H9 (cell line): Measurements from ENCODE around the gene ZNF230. TPM values are rescaled to one million over a fixed set of nuclear protein-coding genes. Genes with fewer than 3 reads are reported as not detected.

Source experiments
- DNase-seq: peaks from one replicate; pipeline ENCODE4 v3.0.0-alpha.2; 2017
- H2AFZ ChIP-seq: one replicate; pipeline ENCODE4 v1.6.1; 2013; ENCODE audit warnings: mild to moderate bottlenecking, low read length, control low read depth, moderate library complexity
- H2AK5ac ChIP-seq: 2 replicates; pipeline ENCODE4 v1.6.1; 2013; ENCODE audit warnings: low read length, control low read depth, mixed read lengths; ENCODE audit not compliant: insufficient read length
- H2BK120ac ChIP-seq: one replicate; pipeline ENCODE4 v1.6.1; 2013; ENCODE audit warnings: low read depth, mild to moderate bottlenecking, low read length, control low read depth, inconsistent platforms; ENCODE audit not compliant: poor library complexity, severe bottlenecking
- H2BK12ac ChIP-seq: 2 replicates; pipeline ENCODE4 v1.6.1; 2013; ENCODE audit warnings: low read length, control low read depth, mixed read lengths, low read depth; ENCODE audit not compliant: insufficient read length
- H2BK15ac ChIP-seq: 2 replicates; pipeline ENCODE4 v1.6.1; 2013; ENCODE audit warnings: low read depth, low read length, control low read depth
- H2BK20ac ChIP-seq: one replicate; pipeline ENCODE4 v1.6.1; 2013; ENCODE audit warnings: low read depth, mild to moderate bottlenecking, low read length, control low read depth, inconsistent platforms; ENCODE audit not compliant: poor library complexity, severe bottlenecking
- H2BK5ac ChIP-seq: 2 replicates; pipeline ENCODE4 v1.6.1; 2013; ENCODE audit warnings: low read length, control low read depth, mixed read lengths; ENCODE audit not compliant: insufficient read length
- H3K14ac ChIP-seq: 2 replicates; pipeline ENCODE4 v1.6.1; 2013; ENCODE audit warnings: low read length, control low read depth; ENCODE audit not compliant: insufficient read depth
- H3K18ac ChIP-seq: 2 replicates; pipeline ENCODE4 v1.6.1; 2013; ENCODE audit warnings: low read depth, mild to moderate bottlenecking, mixed read lengths, low read length, control low read depth; ENCODE audit not compliant: insufficient read length
- H3K23ac ChIP-seq: 2 replicates; pipeline ENCODE4 v1.6.1; 2013; ENCODE audit warnings: low read length, control low read depth, mixed read lengths, low read depth; ENCODE audit not compliant: insufficient read length
- H3K23me2 ChIP-seq: 2 replicates; pipeline ENCODE4 v1.6.1; 2013; ENCODE audit warnings: low read depth, mild to moderate bottlenecking, mixed read lengths, low read length, control low read depth; ENCODE audit not compliant: insufficient read length, poor library complexity, severe bottlenecking
- H3K27ac ChIP-seq: 2 replicates; pipeline ENCODE4 v1.5.1; 2013; ENCODE audit warnings: low read length, control low read depth, mixed read lengths, low read depth; ENCODE audit not compliant: insufficient read length
- H3K27me3 ChIP-seq: 2 replicates; pipeline ENCODE4 v1.6.1; 2013; ENCODE audit warnings: low read length, control low read depth, inconsistent platforms; ENCODE audit not compliant: insufficient read depth
- H3K4ac ChIP-seq: 2 replicates; pipeline ENCODE4 v1.6.1; 2013; ENCODE audit warnings: low read depth, mild to moderate bottlenecking, control low read depth, inconsistent platforms, low read length, moderate library complexity
- H3K4me1 ChIP-seq: 2 replicates; pipeline ENCODE4 v1.6.1; 2013; ENCODE audit warnings: low read length, control low read depth, inconsistent platforms; ENCODE audit not compliant: insufficient read depth
- H3K4me2 ChIP-seq: 2 replicates; pipeline ENCODE4 v1.6.1; 2013; ENCODE audit warnings: low read length, control low read depth, mixed read lengths; ENCODE audit not compliant: insufficient read length, insufficient read depth
- H3K56ac ChIP-seq: 2 replicates; pipeline ENCODE4 v1.6.1; 2013; ENCODE audit warnings: low read depth, mild to moderate bottlenecking, mixed read lengths, low read length, control low read depth; ENCODE audit not compliant: insufficient read length
- H3K79me1 ChIP-seq: 2 replicates; pipeline ENCODE4 v1.6.1; 2013; ENCODE audit warnings: low read depth, mild to moderate bottlenecking, moderate library complexity, low read length, control low read depth, inconsistent platforms; ENCODE audit not compliant: insufficient read depth, poor library complexity, severe bottlenecking
- H3K79me2 ChIP-seq: 2 replicates; pipeline ENCODE4 v1.6.1; 2013; ENCODE audit warnings: low read length, control low read depth, inconsistent platforms; ENCODE audit not compliant: insufficient read depth
- H3K9ac ChIP-seq: 2 replicates; pipeline ENCODE4 v1.6.1; 2013; ENCODE audit warnings: low read length, control low read depth, mixed read lengths; ENCODE audit not compliant: insufficient read length; ENCODE audit errors: extremely low read depth
- H3K9me3 ChIP-seq: one replicate; pipeline ENCODE4 v1.6.1; 2013; ENCODE audit warnings: low read depth, low read length, inconsistent platforms; ENCODE audit not compliant: control insufficient read depth
- H3T11ph ChIP-seq: one replicate; pipeline ENCODE4 v1.6.1; 2013; ENCODE audit warnings: mild to moderate bottlenecking, low read length, control low read depth, inconsistent platforms
- H4K20me1 ChIP-seq: one replicate; pipeline ENCODE4 v1.6.1; 2013; ENCODE audit not compliant: control insufficient read depth, insufficient read length, insufficient read depth
- H4K5ac ChIP-seq: 2 replicates; pipeline ENCODE4 v1.6.1; 2013; ENCODE audit warnings: low read depth, mild to moderate bottlenecking, mixed read lengths, low read length, control low read depth; ENCODE audit not compliant: insufficient read length
- H4K8ac ChIP-seq: replicated peaks from 2 replicates; pipeline ENCODE4 v1.6.1; 2013; ENCODE audit warnings: low read length, control low read depth, mixed read lengths, low read depth; ENCODE audit not compliant: insufficient read length
- H4K91ac ChIP-seq: 2 replicates; pipeline ENCODE4 v1.6.1; 2013; ENCODE audit warnings: low read depth, mild to moderate bottlenecking, moderate library complexity, mixed read lengths, low read length, control low read depth; ENCODE audit not compliant: insufficient read length
- H3K27ac Mint-ChIP-seq, 3 experiments: 2 replicates in 2 of 3; 3 replicates in 1 of 3; pipeline ENCODE4 v1.8.0; 2020 to 2021; ENCODE audit warnings: mixed read lengths in 3 of 3, mild to moderate bottlenecking in 1 of 3, moderate library complexity in 1 of 3
- H3K27me3 Mint-ChIP-seq: 2 replicates; pipeline ENCODE4 v1.8.0; 2021; ENCODE audit warnings: low read depth, mild to moderate bottlenecking, moderate library complexity, mixed read lengths
- H3K36me3 Mint-ChIP-seq, 3 experiments: 2 replicates in 2 of 3; 3 replicates in 1 of 3; pipeline ENCODE4 v1.8.0; 2020 to 2021; ENCODE audit warnings: low read depth in 3 of 3, mixed read lengths in 3 of 3; ENCODE audit not compliant: insufficient read depth in 1 of 3
- H3K4me1 Mint-ChIP-seq, 2 experiments: 2 replicates each; pipeline ENCODE4 v1.8.0; 2020; ENCODE audit warnings: mixed read lengths in 2 of 2
- H3K4me3 Mint-ChIP-seq, 2 experiments: 2 replicates in 1 of 2; 3 replicates in 1 of 2; pipeline ENCODE4 v1.8.0; 2020 to 2021; ENCODE audit warnings: mild to moderate bottlenecking in 2 of 2, mixed read lengths in 2 of 2, moderate library complexity in 1 of 2
- H3K9me3 Mint-ChIP-seq, 2 experiments: 2 replicates in 1 of 2; 3 replicates in 1 of 2; pipeline ENCODE4 v1.8.0; 2020; ENCODE audit warnings: mild to moderate bottlenecking in 2 of 2, mixed read lengths in 2 of 2, moderate library complexity in 1 of 2
- CTCF ChIP-seq: fragments of 200-600 bp; sonication (generic); conservative IDR thresholded peaks from 3 replicates; pipeline ENCODE4 v1.8.0; 2021; ENCODE audit warnings: antibody characterized with exemption, mild to moderate bottlenecking
- WGBS: extraction: QIAGEN DNeasy Blood & Tissue Kit; methylation state at CpG from one replicate; pipeline ENCODE4 v1.1.7; 2013; ENCODE audit warnings: missing lambda C conversion rate, low lambda C conversion rate, mixed read lengths; ENCODE audit not compliant: insufficient read length; ENCODE audit errors: extremely low coverage; 5-methylcytosine and 5-hydroxymethylcytosine counted together
- total RNA-seq: library from RNA; stranded (reverse); gene quantifications from 2 replicates; pipeline ENCODE4 v1.2.1, GENCODE V29; 2021

Gene ZNF230
- total RNA-seq, 1 experiment from 2014 or later = 3.1 TPM

DNA sequence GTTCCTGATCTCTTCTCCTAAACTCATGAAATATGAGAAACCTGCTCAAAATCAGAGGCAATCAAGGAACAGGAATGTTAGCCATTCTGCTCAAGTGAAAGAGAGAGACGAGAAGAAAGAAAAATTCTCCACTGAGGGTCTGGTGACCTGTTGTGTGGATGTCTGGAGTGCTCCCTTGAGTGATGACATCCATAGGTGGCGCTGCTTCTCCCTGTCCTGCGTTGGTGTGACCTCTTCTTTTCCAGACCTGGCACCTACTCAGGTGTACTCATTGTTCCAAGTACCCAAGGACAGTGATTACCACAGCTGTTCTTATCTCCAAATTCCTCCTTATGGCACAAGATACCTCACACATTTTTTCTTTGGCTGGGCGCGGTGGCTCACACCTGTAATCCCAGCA is 53.1 kb downstream of the ZNF230 start:
- H3K36me3 Mint-ChIP-seq = peaks cover 51 to 57% (median 56%) of the 10 kb centered on the region in 3 experiments
- DNase-seq = peak; percentile 28

More for the DNA sequence above, 53.1 kb downstream of the ZNF230 start:
- Histone ChIP-seq H3K79me1 (no peaks in the 10 kb centered on the region), H2BK15ac (no peak overlapping the region), H3K27ac (no peak overlapping the region), H2AK5ac (no peak overlapping the region), H4K20me1 (no peaks in the 10 kb centered on the region), H3K9me3 (no peaks in the 10 kb centered on the region), H3K56ac (no peak overlapping the region), H2BK20ac (no peak overlapping the region), H2BK5ac (no peak overlapping the region), H3K4me1 (0 out of 2 replicates have a peak, but pooled peaks cover 2% of the 10 kb centered on the region), H3K4me2 (no peak overlapping the region), H3K23ac (no peak overlapping the region), H3K79me2 (no peaks in the 10 kb centered on the region), H3K27me3 (no peaks in the 10 kb centered on the region), H4K5ac (no peak overlapping the region), H3K23me2 (peaks cover 10% of the 10 kb centered on the region), H3K4ac (no peak overlapping the region), H4K91ac (no peak overlapping the region), H3T11ph (no peak overlapping the region), H4K8ac (no peak overlapping the region), H3K18ac (no peak overlapping the region), H3K9ac (no peak overlapping the region), H2BK12ac (no peak overlapping the region), H3K14ac (no peak overlapping the region), H2AFZ (no peak overlapping the region), H2BK120ac (no peak overlapping the region)
- Mint-ChIP-seq H3K4me1 (peaks cover 4 to 9% of the 10 kb centered on the region in 2 experiments), H3K27ac (no peak overlapping the region), H3K27me3 (no peaks in the 10 kb centered on the region), H3K4me3 (no peak overlapping the region), H3K9me3 (peaks cover 0 to 31% of the 10 kb centered on the region in 2 experiments; a peak in 3 of 5 replicates)
- TF ChIP-seq CTCF = peak; percentile 42; the same call in 2 of the 3 replicates
- no CpG with 5 or more reads among the region's 5 CpGs for WGBS
